Kasumi-1 (cell line): ENCODE results near the gene METAP1D.
"Not testable (repeated sequence)": the region's sequence is repeated elsewhere in the genome, so short reads cannot be mapped to it uniquely, and the experiment has no call there.

Experiments
- DNase-seq, 2 experiments: peaks; one replicate each; lab custom pipeline; 2025; lab: John Stamatoyannopoulos, UW

METAP1D gene

GRCh38 chr2:172102391-172103359 is 102.9 kb downstream of the METAP1D start, which contains the start of gene DLX2:
Gene DLX2, minus strand, starts transcription at chr2:172102900. Its CDS starts 362 bp downstream, at chr2:172102538.
- peak; percentile 90 to 92 for DNase-seq

GRCh38 chr2:172103471-172104272 is 103.9 kb downstream of the METAP1D start:
- DNase-seq: peak; percentile 69 to 77

- no peak for DNase-seq
Measured at GRCh38 chr2:172105471-172106107, 105.8 kb downstream of the METAP1D start.

- DNase-seq: peak; percentile 77 to 81
Measured at GRCh38 chr2:172106108-172106961, 106.6 kb downstream of the METAP1D start.

GRCh38 chr2:172107690-172108586 is 108.2 kb downstream of the METAP1D start:
- DNase-seq: no peak

GRCh38 chr2:172108587-172108930 is 108.8 kb downstream of the METAP1D start:
- DNase-seq: no peak

- DNase-seq: no peak
Measured at GRCh38 chr2:172109256-172109987, 109.7 kb downstream of the METAP1D start.

GRCh38 chr2:172109988-172110811 is 110.4 kb downstream of the METAP1D start:
- DNase-seq: no peak

- peak; percentile 63 to 73 for DNase-seq
Measured at GRCh38 chr2:172113617-172114016, 113.9 kb downstream of the METAP1D start.

GRCh38 chr2:172114176-172114575 is 114.4 kb downstream of the METAP1D start:
- DNase-seq: not testable (repeated sequence)

- no peak for DNase-seq
Measured at GRCh38 chr2:172114579-172114978, 114.8 kb downstream of the METAP1D start.

- DNase-seq: no peak
Measured at GRCh38 chr2:172116107-172116506, 116.4 kb downstream of the METAP1D start.

GRCh38 chr2:172119089-172119488 is 119.3 kb downstream of the METAP1D start:
- no peak for DNase-seq

- DNase-seq: no peak
Measured at GRCh38 chr2:172120118-172120517, 120.4 kb downstream of the METAP1D start.

GRCh38 chr2:172128484-172128883 is 128.7 kb downstream of the METAP1D start:
- DNase-seq: no peak

GRCh38 chr2:172129404-172129803 is 129.7 kb downstream of the METAP1D start:
- no peak for DNase-seq
